Cardiac atrium fibroblast (primary cell): ENCODE results near the gene NRBP1. TPM values are rescaled to one million over a fixed set of nuclear protein-coding genes. Genes with fewer than 3 reads are reported as not detected.

Experiments
- total RNA-seq: library from RNA; depleted of rRNA; stranded (reverse); fragments of >200 nt; gene quantifications from 2 replicates; pipeline ENCODE4 v1.2.3, GENCODE V29; 2015

NRBP1 gene
- total RNA-seq = 75.3 and 91.5 TPM in 2 replicates

GRCh38 chr2:27428213-27428977 is at the start of gene NRBP1:
TSS of gene NRBP1 (plus strand) at chr2:27428631. CDS start at chr2:27433274, 4,643 bp downstream.

GRCh38 chr2:27380626-27381545 is 47.5 kb upstream of the NRBP1 start, which contains the start of gene ZNF513:
TSS of gene ZNF513 (minus strand) at chr2:27380734. CDS start at chr2:27380526, 208 bp downstream.

GRCh38 chr2:27409321-27410073 is 18.9 kb upstream of the NRBP1 start, which contains the start of gene PPM1G:
TSS of gene PPM1G (minus strand) at chr2:27409591. CDS start at chr2:27409422, 169 bp downstream.

GRCh38 chr2:27441958-27442919 is 13.8 kb downstream of the NRBP1 start, which contains the start of gene KRTCAP3:
TSS of gene KRTCAP3 (plus strand) at chr2:27442381. CDS start at chr2:27442413, 32 bp downstream.

GRCh38 chr2:27489498-27490397 is 61.3 kb downstream of the NRBP1 start, which contains the start of gene IFT172:
TSS of gene IFT172 (minus strand) at chr2:27489743. CDS start at chr2:27489653, 90 bp downstream.

Other genes with a start within 250 kb of the NRBP1 start
- 148 and 204 TPM in 2 replicates for gene ATRAID, start 216.6 kb upstream of the NRBP1 start, total RNA-seq
- 7.6 and 13.0 TPM in 2 replicates for gene SLC5A6, start 216.4 kb upstream of the NRBP1 start, total RNA-seq
- gene CAD, start 211.3 kb upstream of the NRBP1 start, total RNA-seq = 22.9 and 29.3 TPM in 2 replicates
- not detected in 2 replicates for gene SLC30A3, start 165.6 kb upstream of the NRBP1 start, total RNA-seq
- not detected in 2 replicates for gene DNAJC5G, start 153.2 kb upstream of the NRBP1 start, total RNA-seq
- not detected in 2 replicates for gene TRIM54, start 146.2 kb upstream of the NRBP1 start, total RNA-seq
- 1.3 and 4.5 TPM in 2 replicates for gene UCN, start 120.2 kb upstream of the NRBP1 start, total RNA-seq
- 69.1 and 102 TPM in 2 replicates for gene MPV17, start 105.5 kb upstream of the NRBP1 start, total RNA-seq
- gene GTF3C2, start 71.9 kb upstream of the NRBP1 start, total RNA-seq = 31.6 and 44.4 TPM in 2 replicates
- 29.2 and 31.3 TPM in 2 replicates for gene EIF2B4, start 58.3 kb upstream of the NRBP1 start, total RNA-seq
- 148 and 159 TPM in 2 replicates for gene SNX17, start 58.0 kb upstream of the NRBP1 start, total RNA-seq
- gene ZNF513, start 47.9 kb upstream of the NRBP1 start, total RNA-seq = 4.0 and 6.2 TPM in 2 replicates
- 54.6 and 54.7 TPM in 2 replicates for gene PPM1G, start 19.0 kb upstream of the NRBP1 start, total RNA-seq
- 0.97 TPM in 1 of 2 replicates, not detected in the other for gene KRTCAP3, start 13.8 kb downstream of the NRBP1 start, total RNA-seq
- 17.9 and 35.2 TPM in 2 replicates for gene IFT172, start 61.1 kb downstream of the NRBP1 start, total RNA-seq
- 12.8 and 15.6 TPM in 2 replicates for gene FNDC4, start 66.6 kb downstream of the NRBP1 start, total RNA-seq
- 0.32 TPM in 1 of 2 replicates, not detected in the other for gene GCKR, start 68.2 kb downstream of the NRBP1 start, total RNA-seq
- gene ZNF512, start 154.4 kb downstream of the NRBP1 start, total RNA-seq = 14.6 and 17.1 TPM in 2 replicates
- 1.6 and 2.1 TPM in 2 replicates for gene CCDC121, start 200.4 kb downstream of the NRBP1 start, total RNA-seq
- gene GPN1, start 200.4 kb downstream of the NRBP1 start, total RNA-seq = 21.3 and 21.9 TPM in 2 replicates
- 16.1 and 20.6 TPM in 2 replicates for gene SUPT7L, start 235.0 kb downstream of the NRBP1 start, total RNA-seq
- 15.2 and 24.9 TPM in 2 replicates for gene SLC4A1AP, start 235.3 kb downstream of the NRBP1 start, total RNA-seq